HEK293 (cell line): Measurements from ENCODE around the gene RHBDD1.

Source experiments
- HOXD13 ChIP-seq: sonication (generic); formaldehyde crosslinking; IDR thresholded peaks from 2 replicates; pipeline ENCODE4 v1.8.0; 2022; ENCODE audit warnings: missing genetic modification reagents, borderline replicate concordance
- ZNF24 ChIP-seq: fragments of 450-650 bp; formaldehyde crosslinking; IDR thresholded peaks from 2 replicates; pipeline ENCODE4 v1.5.1; 2016; ENCODE audit warnings: missing biosample characterization, missing genetic modification characterization
- ZNF501 ChIP-seq: fragments of 450-650 bp; formaldehyde crosslinking; IDR thresholded peaks from 2 replicates; pipeline ENCODE4 v1.5.1; 2016; ENCODE audit warnings: missing biosample characterization, missing genetic modification characterization
- ZNF768 ChIP-seq: fragments of 450-650 bp; formaldehyde crosslinking; IDR thresholded peaks from 2 replicates; pipeline ENCODE4 v1.5.1; 2018; ENCODE audit warnings: missing biosample characterization, mild to moderate bottlenecking, missing genetic modification characterization
- TF ChIP-seq, protein P1 (sequence below): fragments of 450-650 bp; formaldehyde crosslinking; IDR thresholded peaks from 2 replicates; pipeline ENCODE4 v1.5.1; 2016; ENCODE audit warnings: missing biosample characterization, missing genetic modification characterization
- TF ChIP-seq, protein P2 (sequence below): fragments of 450-650 bp; formaldehyde crosslinking; IDR thresholded peaks from 2 replicates; pipeline ENCODE4 v1.5.1; 2016; ENCODE audit warnings: missing biosample characterization, missing genetic modification characterization, low read depth

DNA sequence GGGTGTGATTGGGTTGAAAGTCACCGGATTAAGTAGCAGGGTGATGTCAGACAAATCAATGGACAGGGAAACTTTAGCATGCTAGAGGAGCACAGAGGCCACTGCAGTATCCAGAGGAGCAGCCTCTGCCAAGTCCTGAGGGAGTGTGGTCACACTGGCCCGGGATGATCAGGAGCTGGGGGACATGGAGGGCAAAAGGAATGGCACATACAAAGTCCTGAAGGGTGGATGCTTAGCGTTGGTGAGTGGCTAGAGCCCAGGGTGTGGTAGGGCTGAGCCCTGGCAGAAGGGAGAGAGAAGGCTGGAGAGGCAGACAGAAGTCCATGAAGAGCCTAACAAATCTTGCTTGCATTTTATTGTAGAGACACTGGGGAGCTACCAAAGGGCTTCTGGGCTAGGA lies 58.9 kb downstream of the RHBDD1 start:
- TF ChIP-seq ZNF501 = no peak
- TF ChIP-seq ZNF768 (tag by site-specific recombination) = no peak
- TF ChIP-seq, protein P1, sequence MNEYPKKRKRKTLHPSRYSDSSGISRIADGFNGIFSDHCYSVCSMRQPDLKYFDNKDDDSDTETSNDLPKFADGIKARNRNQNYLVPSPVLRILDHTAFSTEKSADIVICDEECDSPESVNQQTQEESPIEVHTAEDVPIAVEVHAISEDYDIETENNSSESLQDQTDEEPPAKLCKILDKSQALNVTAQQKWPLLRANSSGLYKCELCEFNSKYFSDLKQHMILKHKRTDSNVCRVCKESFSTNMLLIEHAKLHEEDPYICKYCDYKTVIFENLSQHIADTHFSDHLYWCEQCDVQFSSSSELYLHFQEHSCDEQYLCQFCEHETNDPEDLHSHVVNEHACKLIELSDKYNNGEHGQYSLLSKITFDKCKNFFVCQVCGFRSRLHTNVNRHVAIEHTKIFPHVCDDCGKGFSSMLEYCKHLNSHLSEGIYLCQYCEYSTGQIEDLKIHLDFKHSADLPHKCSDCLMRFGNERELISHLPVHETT = no peak
- TF ChIP-seq ZNF24 (tag by site-specific recombination) = no peak
- TF ChIP-seq, protein P2, sequence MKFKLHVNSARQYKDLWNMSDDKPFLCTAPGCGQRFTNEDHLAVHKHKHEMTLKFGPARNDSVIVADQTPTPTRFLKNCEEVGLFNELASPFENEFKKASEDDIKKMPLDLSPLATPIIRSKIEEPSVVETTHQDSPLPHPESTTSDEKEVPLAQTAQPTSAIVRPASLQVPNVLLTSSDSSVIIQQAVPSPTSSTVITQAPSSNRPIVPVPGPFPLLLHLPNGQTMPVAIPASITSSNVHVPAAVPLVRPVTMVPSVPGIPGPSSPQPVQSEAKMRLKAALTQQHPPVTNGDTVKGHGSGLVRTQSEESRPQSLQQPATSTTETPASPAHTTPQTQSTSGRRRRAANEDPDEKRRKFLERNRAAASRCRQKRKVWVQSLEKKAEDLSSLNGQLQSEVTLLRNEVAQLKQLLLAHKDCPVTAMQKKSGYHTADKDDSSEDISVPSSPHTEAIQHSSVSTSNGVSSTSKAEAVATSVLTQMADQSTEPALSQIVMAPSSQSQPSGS = no peak
- no peak for TF ChIP-seq HOXD13
